GM10266 (cell line): ENCODE data around the gene POLR1A.

ENCODE experiments used
- DNase-seq: peaks from one replicate; pipeline ENCODE4 v3.0.0; 2012; ENCODE audit errors: extremely low spot score
- TF ChIP-seq, protein P1 (sequence below): IDR thresholded peaks from 2 replicates; pipeline ENCODE4 v1.5.1; 2012; ENCODE audit warnings: mild to moderate bottlenecking, low read depth; ENCODE audit not compliant: control insufficient read depth, insufficient read depth; ENCODE audit errors: missing control alignments

POLR1A gene

DNA sequence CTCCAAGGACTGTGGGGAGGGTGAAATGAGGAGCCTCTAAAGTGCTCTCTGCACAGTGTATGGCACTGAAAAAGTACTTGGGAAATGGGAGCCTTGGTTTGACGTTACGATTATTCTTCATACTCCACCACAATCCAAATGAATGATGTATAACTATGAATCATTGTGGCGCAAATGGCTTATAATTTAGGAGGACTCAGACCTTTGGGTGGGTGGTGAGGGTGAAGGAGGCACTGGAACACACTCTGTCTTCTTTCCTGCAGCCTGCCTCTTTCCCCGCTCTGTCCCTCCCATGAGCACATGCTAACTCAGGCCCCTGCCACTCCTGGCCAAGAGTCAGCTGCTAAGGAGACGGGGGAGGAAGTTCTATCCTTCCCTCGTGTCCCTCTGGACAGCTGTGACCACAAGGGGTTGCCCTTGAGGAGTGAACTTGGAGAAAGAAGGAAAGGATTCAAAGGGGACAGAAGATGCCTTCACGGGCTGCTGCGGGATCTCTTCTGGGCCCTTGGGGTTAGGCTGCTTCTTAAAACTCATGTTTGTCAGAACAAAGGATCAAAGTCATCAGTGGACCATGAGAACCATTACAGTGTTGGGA is 36.5 kb downstream of the POLR1A start:
- TF ChIP-seq, protein P1, sequence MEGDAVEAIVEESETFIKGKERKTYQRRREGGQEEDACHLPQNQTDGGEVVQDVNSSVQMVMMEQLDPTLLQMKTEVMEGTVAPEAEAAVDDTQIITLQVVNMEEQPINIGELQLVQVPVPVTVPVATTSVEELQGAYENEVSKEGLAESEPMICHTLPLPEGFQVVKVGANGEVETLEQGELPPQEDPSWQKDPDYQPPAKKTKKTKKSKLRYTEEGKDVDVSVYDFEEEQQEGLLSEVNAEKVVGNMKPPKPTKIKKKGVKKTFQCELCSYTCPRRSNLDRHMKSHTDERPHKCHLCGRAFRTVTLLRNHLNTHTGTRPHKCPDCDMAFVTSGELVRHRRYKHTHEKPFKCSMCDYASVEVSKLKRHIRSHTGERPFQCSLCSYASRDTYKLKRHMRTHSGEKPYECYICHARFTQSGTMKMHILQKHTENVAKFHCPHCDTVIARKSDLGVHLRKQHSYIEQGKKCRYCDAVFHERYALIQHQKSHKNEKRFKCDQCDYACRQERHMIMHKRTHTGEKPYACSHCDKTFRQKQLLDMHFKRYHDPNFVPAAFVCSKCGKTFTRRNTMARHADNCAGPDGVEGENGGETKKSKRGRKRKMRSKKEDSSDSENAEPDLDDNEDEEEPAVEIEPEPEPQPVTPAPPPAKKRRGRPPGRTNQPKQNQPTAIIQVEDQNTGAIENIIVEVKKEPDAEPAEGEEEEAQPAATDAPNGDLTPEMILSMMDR, result no peak
- no peak for DNase-seq

DNA sequence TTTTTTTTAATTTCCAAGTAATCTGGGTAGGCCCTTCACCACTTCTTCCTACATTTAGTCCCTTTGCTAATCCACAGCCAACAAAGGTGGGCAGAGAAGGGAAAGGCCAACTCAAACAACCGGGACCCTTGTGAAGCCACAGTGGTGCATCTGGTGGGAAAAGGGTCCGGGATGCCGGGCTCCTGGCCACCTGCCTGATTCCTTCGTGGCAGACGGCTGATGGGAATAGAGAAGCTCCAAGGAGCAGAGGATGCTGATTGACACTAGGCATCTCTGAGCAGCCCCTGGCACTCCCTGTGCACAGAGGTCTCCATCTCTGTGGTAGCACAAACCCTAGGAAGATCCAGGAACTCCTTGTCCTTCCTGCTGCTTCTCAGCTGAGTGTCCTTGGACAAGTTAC is 37.0 kb downstream of the POLR1A start:
- TF ChIP-seq, protein P1, result no peak
- no peak for DNase-seq

DNA sequence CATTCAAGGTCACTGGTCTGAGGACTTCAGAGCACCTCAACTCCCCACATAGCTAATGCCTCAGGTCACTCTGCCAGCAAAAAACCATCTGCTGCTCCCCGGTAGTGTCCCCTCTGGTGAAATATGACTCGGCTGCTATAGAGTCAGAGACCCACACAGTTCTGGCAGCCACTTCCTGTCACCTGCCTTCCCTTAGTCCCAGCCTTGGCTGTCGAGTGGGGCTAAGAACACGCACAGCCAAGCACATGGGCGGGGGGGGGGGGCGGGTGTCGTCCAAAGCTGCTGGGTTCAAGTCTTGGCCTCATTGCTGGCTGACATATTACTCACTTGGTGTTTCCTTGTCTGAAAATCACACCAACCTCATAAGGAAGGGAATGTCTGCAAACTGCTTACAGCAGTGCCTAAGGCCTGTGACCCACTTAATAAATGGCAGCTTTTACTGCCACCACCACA is 37.5 kb downstream of the POLR1A start:
- TF ChIP-seq, protein P1, result no peak
- DNase-seq, result peak; percentile 38

DNA sequence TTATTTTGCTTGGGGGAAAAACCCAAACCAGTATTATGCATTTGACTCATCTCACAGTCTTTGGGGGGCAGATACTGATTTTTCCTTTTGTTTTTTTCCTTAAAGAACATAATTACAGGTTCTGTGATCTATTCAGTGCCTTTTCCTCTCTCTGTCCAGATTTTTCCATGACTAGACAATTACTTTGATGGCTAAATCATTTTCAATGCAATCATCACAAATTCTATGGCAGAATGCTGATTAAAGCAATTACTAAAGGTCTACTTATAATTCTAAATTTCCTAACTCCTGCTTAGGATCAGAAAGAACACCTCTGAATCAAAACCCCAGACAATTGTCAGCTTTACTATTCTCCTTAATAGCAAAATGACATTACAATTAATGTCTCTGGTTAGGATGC is 38.8 kb downstream of the POLR1A start:
- TF ChIP-seq, protein P1, result no peak
- DNase-seq, result no peak

DNA sequence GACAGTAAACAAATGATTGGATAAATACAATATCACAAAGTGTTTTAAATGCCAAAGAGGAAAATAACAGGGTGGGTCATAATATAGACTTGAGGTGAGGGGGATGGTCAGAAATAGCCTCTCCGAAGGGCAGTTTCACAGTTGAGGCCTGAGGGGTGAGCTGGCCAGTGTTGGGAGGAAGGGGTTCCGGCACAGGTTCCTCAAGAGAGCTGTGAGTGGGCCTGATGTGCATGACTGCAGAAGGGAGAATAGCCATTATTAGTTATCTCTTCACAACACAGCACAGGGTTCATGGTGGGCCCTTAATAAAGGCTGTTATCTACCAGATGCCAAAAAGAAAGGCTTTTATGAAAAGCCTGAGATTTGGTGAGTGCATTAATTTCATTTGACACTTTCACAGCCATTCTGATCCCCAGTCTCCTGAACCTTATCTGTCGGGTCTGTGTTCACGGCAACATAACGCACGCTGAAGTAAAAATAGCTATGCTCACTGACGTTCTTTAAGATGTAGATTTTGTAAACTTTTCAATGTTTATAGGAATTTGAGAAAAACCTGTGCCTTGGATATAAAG is 39.6 kb downstream of the POLR1A start:
- TF ChIP-seq, protein P1, result no peak
- DNase-seq, result no peak

DNA sequence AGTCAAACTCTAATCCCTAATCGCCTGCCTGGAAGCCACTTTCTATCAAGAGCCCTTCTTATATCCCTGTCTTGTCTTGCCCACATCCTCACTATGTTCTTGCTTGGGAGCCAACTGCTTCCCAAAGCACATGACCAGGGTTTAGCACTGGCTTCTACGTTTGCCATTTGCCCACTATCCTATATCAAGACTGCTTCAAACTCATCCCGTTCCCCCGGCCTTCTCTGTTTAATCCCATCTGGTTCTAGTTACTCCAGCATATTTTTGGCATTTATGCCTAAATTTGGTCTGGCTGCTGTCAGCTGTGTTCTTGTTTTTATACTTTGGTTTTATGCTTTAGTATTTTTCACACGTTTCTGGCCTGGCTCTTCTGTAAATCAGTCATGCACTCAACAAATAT is 40.2 kb downstream of the POLR1A start:
- TF ChIP-seq, protein P1, result no peak
- no peak for DNase-seq

DNA sequence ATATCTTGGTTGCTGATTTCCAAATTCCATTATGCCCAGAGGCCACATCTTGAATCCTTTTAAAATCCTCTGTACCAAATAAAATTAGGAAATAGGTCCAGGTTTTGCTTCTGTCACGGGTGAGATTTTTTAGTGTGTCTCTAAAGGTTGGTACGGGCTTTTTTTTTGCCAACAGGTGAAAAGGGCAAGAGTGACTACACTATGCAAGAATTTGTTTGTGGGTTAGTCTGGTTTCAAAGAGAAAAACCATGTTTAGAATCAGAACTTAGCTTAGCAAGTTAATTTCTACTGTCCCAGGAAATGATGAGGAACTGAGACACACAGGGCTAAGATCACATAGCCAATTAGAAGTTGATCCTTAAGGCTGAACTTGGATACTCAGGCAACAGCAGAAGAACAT is 41.7 kb downstream of the POLR1A start:
- TF ChIP-seq, protein P1, result no peak
- DNase-seq, result no peak
